SU-DHL-6 (cell line): ENCODE measurements around the gene RC3H1.
"Not testable (repeated sequence)": the region's sequence is repeated elsewhere in the genome, so short reads cannot be mapped to it uniquely, and the experiment has no call there.

Experiments used
- H2AFZ ChIP-seq: fragments of 200-600 bp; sonication (generic); 2 replicates; pipeline ENCODE4 v1.6.1; 2014; ENCODE audit warnings: low read depth, mild to moderate bottlenecking, moderate library complexity, mixed read lengths, antibody characterized with exemption, low read length; ENCODE audit not compliant: severe bottlenecking
- H3F3A ChIP-seq: fragments of 200-600 bp; shearing (Covaris generic); 2 replicates; pipeline ENCODE4 v1.6.0; 2016; ENCODE audit warnings: antibody characterized with exemption, mild to moderate bottlenecking; ENCODE audit not compliant: insufficient read depth
- H3K27ac ChIP-seq: fragments of 200-600 bp; sonication (generic); 2 replicates; pipeline ENCODE4 v1.5.1; 2016; ENCODE audit warnings: low read depth, mild to moderate bottlenecking, low read length, moderate library complexity, mixed read lengths
- H3K27me3 ChIP-seq: fragments of 200-600 bp; sonication (generic), shearing (Covaris generic); 2 replicates; pipeline ENCODE4 v1.6.0; 2014; ENCODE audit warnings: mild to moderate bottlenecking, low read length
- H3K36me3 ChIP-seq: fragments of 200-600 bp; sonication (generic); 2 replicates; pipeline ENCODE4 v1.6.1; 2014; ENCODE audit warnings: mild to moderate bottlenecking, low read length, mixed read lengths
- H3K4me2 ChIP-seq: fragments of 300-600, 200-600 bp; shearing (Covaris generic), sonication (generic); 2 replicates; pipeline ENCODE4 v1.6.0; 2014; ENCODE audit warnings: low read length, low read depth, mild to moderate bottlenecking; ENCODE audit not compliant: poor library complexity, severe bottlenecking
- H3K4me3 ChIP-seq: fragments of 200-600 bp; sonication (generic); 2 replicates; pipeline ENCODE4 v1.5.1; 2014; ENCODE audit warnings: antibody characterized with exemption, low read length, mild to moderate bottlenecking, mixed read lengths; ENCODE audit not compliant: insufficient read depth, poor library complexity, severe bottlenecking
- H3K79me2 ChIP-seq: fragments of 200-600 bp; sonication (generic); 2 replicates; pipeline ENCODE4 v1.6.1; 2014; ENCODE audit warnings: mild to moderate bottlenecking, low read length, moderate library complexity; ENCODE audit not compliant: insufficient read depth
- H3K9ac ChIP-seq: fragments of 200-600 bp; sonication (generic); 2 replicates; pipeline ENCODE4 v1.7.0; 2014; ENCODE audit warnings: mild to moderate bottlenecking, low read length
- H3K9me2 ChIP-seq: fragments of 200-600 bp; sonication (generic); replicated peaks from 2 replicates; pipeline ENCODE4 v1.6.1; 2014; ENCODE audit warnings: low read length; ENCODE audit not compliant: insufficient read depth
- H3K9me3 ChIP-seq: fragments of 200-600 bp; sonication (generic); 2 replicates; pipeline ENCODE4 v1.6.1; 2014; ENCODE audit warnings: low read length, mixed read lengths; ENCODE audit not compliant: insufficient read depth
- H4K20me1 ChIP-seq: fragments of 200-600 bp; sonication (generic); 2 replicates; pipeline ENCODE4 v1.6.1; 2014; ENCODE audit warnings: low read depth, mild to moderate bottlenecking, antibody characterized with exemption, low read length, moderate library complexity, mixed read lengths
- EZH2phosphoT487 ChIP-seq: fragments of 200-600 bp; sonication (generic), shearing (Covaris generic); conservative IDR thresholded peaks from 2 replicates; pipeline ENCODE4 v1.6.1; 2018; ENCODE audit warnings: mild to moderate bottlenecking, antibody characterized with exemption, low read length, moderate library complexity, mixed read lengths
- TF ChIP-seq, protein P1 (sequence below): fragments of 200-600 bp; sonication (generic); IDR thresholded peaks from one replicate; pipeline ENCODE4 v1.5.1; 2017; ENCODE audit warnings: antibody characterized with exemption, mild to moderate bottlenecking, low read length, moderate library complexity; ENCODE audit not compliant: insufficient read depth, poor library complexity, severe bottlenecking

The RC3H1 gene

DNA sequence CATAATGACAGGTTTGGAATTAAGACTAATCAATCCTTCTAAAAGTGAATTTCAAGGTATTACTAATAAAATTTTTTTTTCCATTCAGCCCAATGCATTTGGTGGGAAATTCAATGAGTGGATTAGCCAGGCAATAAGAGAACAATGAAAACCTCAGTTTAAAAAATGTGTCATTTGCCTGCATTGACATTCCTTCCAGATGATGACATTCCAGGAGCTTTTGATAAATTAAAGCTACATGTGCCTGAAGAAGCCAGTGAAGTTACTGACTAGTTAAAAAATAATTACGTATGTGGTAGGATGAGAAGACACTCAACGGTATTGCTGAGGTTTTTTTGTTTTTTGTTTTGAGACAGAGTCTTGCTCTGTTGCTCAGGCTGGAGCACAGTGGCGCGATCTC, 37.9 kb upstream of the RC3H1 start:
- Histone ChIP-seq H3K9ac (no peak overlapping the region), H3K79me2 (no peaks in the 10 kb centered on the region), H3K36me3 (no peaks in the 10 kb centered on the region), H4K20me1 (no peaks in the 10 kb centered on the region), H3K9me3 (no peaks in the 10 kb centered on the region), H3K4me3 (no peak overlapping the region), H3F3A (no peaks in the 10 kb centered on the region), H2AFZ (no peak overlapping the region), H3K9me2 (no peaks in the 10 kb centered on the region), H3K27ac (no peak overlapping the region), H3K4me2 (no peak overlapping the region), H3K27me3 (no peaks in the 10 kb centered on the region)
- TF ChIP-seq, protein P1, sequence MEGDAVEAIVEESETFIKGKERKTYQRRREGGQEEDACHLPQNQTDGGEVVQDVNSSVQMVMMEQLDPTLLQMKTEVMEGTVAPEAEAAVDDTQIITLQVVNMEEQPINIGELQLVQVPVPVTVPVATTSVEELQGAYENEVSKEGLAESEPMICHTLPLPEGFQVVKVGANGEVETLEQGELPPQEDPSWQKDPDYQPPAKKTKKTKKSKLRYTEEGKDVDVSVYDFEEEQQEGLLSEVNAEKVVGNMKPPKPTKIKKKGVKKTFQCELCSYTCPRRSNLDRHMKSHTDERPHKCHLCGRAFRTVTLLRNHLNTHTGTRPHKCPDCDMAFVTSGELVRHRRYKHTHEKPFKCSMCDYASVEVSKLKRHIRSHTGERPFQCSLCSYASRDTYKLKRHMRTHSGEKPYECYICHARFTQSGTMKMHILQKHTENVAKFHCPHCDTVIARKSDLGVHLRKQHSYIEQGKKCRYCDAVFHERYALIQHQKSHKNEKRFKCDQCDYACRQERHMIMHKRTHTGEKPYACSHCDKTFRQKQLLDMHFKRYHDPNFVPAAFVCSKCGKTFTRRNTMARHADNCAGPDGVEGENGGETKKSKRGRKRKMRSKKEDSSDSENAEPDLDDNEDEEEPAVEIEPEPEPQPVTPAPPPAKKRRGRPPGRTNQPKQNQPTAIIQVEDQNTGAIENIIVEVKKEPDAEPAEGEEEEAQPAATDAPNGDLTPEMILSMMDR = no peak
- no peak for TF ChIP-seq EZH2phosphoT487

DNA sequence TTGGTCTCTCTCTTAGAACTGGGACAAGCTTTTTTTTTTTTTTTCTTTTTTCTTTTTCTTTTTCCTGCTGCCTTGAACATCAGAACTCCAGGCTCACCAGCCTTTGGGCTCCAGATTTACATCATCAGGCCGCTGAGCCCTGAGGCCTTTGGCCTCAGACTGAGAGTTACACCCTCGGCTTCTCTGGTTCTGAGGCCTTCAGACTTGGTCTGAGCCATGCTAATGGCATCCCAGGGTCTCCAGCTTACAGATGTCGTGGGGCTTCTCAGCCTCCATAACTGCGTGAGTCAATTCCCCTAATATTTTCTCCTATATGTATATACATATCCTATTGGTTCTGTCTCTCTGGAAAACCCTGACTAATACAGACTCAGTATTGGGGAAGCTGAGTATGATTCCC, 36.5 kb upstream of the RC3H1 start:
- no peak overlapping the region for H2AFZ ChIP-seq
- H3K27me3 ChIP-seq = no peaks in the 10 kb centered on the region
- H3K9ac ChIP-seq = no peak overlapping the region
- no peaks in the 10 kb centered on the region for H3K36me3 ChIP-seq
- no peaks in the 10 kb centered on the region for H3K79me2 ChIP-seq
- no peaks in the 10 kb centered on the region for H3K9me2 ChIP-seq
- TF ChIP-seq EZH2phosphoT487 = no peak
- TF ChIP-seq, protein P1 = no peak
- no peaks in the 10 kb centered on the region for H3F3A ChIP-seq
- no peak overlapping the region for H3K27ac ChIP-seq
- no peak overlapping the region for H3K4me3 ChIP-seq
- H3K4me2 ChIP-seq = no peak overlapping the region
- H3K9me3 ChIP-seq = no peaks in the 10 kb centered on the region
- no peaks in the 10 kb centered on the region for H4K20me1 ChIP-seq

DNA sequence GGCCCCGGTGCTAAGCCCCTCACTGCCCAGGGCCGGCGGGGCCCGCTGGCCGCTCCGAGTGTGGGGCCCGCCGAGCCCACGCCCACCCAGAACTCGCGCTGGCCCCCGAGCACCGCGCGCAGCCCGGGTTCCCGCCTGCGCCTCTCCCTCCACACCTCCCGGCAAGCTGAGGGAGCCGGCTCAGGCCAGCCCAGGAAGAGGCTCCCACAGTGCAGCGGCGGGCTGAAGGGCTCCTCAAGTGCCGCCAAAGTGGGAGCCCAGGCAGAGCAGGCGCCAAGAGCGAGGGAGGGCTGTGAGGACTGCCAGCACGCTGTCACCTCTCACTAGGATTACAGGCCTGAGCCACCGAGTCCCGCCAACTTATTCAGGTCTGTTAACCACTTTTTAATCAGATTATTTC, 34.5 kb upstream of the RC3H1 start:
- H3K4me2 ChIP-seq, H3K27me3 ChIP-seq, H3F3A ChIP-seq, H3K27ac ChIP-seq, H2AFZ ChIP-seq, H3K36me3 ChIP-seq, H3K9me2 ChIP-seq, H3K9me3 ChIP-seq, H3K79me2 ChIP-seq, H3K4me3 ChIP-seq, H4K20me1 ChIP-seq, H3K9ac ChIP-seq: not testable (repeated sequence)

DNA sequence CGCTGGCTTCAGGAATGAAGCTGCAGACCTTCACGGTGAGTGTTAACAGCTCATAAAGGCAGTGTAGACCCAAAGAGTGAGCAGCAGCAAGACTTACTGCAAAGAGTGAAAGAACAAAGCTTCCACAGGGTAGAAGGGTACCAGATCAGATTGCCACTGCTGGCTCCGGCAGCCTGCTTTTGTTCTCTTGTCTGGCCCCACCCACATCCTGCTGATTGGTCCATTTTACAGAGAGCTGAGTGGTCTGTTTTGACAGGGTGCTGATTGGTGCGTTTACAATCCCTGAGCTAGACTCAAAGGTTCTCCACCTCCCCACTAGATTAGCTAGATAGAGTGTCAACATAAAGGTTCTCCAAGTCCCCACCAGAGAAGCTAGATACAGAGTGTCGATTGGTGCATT, 33.6 kb upstream of the RC3H1 start:
- not testable (repeated sequence) for H3K4me2 ChIP-seq, H3K9me3 ChIP-seq, H3K9ac ChIP-seq, H3K27ac ChIP-seq, H4K20me1 ChIP-seq, H3K9me2 ChIP-seq, H3K36me3 ChIP-seq, H3K4me3 ChIP-seq, H3F3A ChIP-seq, H3K79me2 ChIP-seq, H3K27me3 ChIP-seq, H2AFZ ChIP-seq
